HepG2 (cell line): ENCODE measurements around the gene ID3. TPM values are rescaled to one million over a fixed set of nuclear protein-coding genes. Genes with fewer than 3 reads are reported as not detected.

ENCODE experiments used
- ARID5B ChIP-seq: IDR thresholded peaks from 2 replicates; pipeline ENCODE4 v1.4.0; 2020; ENCODE audit warnings: mild to moderate bottlenecking, missing genetic modification reagents
- ATM ChIP-seq: fragments of 450-650 bp; IDR thresholded peaks from 2 replicates; pipeline ENCODE4 v1.7.1; 2017; ENCODE audit warnings: mild to moderate bottlenecking, borderline replicate concordance
- HOXA7 ChIP-seq: sonication (generic); formaldehyde crosslinking; IDR thresholded peaks from 2 replicates; pipeline ENCODE4 v1.8.1; 2022; ENCODE audit warnings: mild to moderate bottlenecking, missing genetic modification reagents, moderate library complexity
- KDM6A ChIP-seq: IDR thresholded peaks from 2 replicates; pipeline ENCODE4 v1.6.1; 2016; ENCODE audit warnings: low read depth
- MXI1 ChIP-seq: IDR thresholded peaks from 3 replicates; pipeline ENCODE4 v1.6.1; 2012; ENCODE audit warnings: low read depth, low read length, inconsistent platforms, borderline replicate concordance
- PRDM4 ChIP-seq: sonication (generic); formaldehyde crosslinking; IDR thresholded peaks from 2 replicates; pipeline ENCODE4 v1.9.0; 2021; ENCODE audit warnings: missing genetic modification reagents, borderline replicate concordance
- SALL1 ChIP-seq: sonication (generic); formaldehyde crosslinking; IDR thresholded peaks from 2 replicates; pipeline ENCODE4 v1.8.0; 2022; ENCODE audit warnings: mild to moderate bottlenecking, missing genetic modification reagents
- ZFP41 ChIP-seq: sonication (generic); formaldehyde crosslinking; IDR thresholded peaks from 2 replicates; pipeline ENCODE4 v1.4.0; 2020; ENCODE audit warnings: mild to moderate bottlenecking, missing genetic modification reagents, borderline replicate concordance
- ZKSCAN5 ChIP-seq: sonication (generic); formaldehyde crosslinking; IDR thresholded peaks from 2 replicates; pipeline ENCODE4 v1.5.1; 2020; ENCODE audit warnings: mild to moderate bottlenecking, missing genetic modification reagents
- ZNF292 ChIP-seq: sonication (generic); formaldehyde crosslinking; IDR thresholded peaks from 2 replicates; pipeline ENCODE4 v1.8.1; 2022; ENCODE audit warnings: mild to moderate bottlenecking, low read depth, missing genetic modification reagents, borderline replicate concordance
- ZNF484 ChIP-seq: sonication (generic); formaldehyde crosslinking; IDR thresholded peaks from 2 replicates; pipeline ENCODE4 v1.5.1; 2020; ENCODE audit warnings: mild to moderate bottlenecking, low read depth, missing genetic modification reagents, borderline replicate concordance
- ZNF792 ChIP-seq: IDR thresholded peaks from 2 replicates; pipeline ENCODE4 v1.6.1; 2016
- ZUFSP ChIP-seq: sonication (generic); formaldehyde crosslinking; IDR thresholded peaks from 2 replicates; pipeline ENCODE4 v1.9.0; 2021; ENCODE audit warnings: missing genetic modification reagents, mild to moderate bottlenecking, borderline replicate concordance
- polyA plus RNA-seq, 8 experiments: library from polyadenylated mRNA; depleted of rRNA in 3 of 8; stranded (reverse) in 7 of 8; unstranded in 1 of 8; fragments of >200 nt; fragmentation: Illumina TruSeq in 4 of 8; extraction: Trizol in 4 of 8; gene quantifications; 2 replicates each; pipeline versions ENCODE4 v1.2.1 to v1.2.3, GENCODE V29; 2011 to 2016; ENCODE audit warnings: low read depth in 4 of 8, missing spikeins in 1 of 8, mixed read lengths in 1 of 8; ENCODE audit not compliant: insufficient read depth in 1 of 8
- total RNA-seq, 5 experiments: library from RNA; depleted of rRNA; stranded (reverse); fragments of >200 nt; fragmentation: Illumina TruSeq; extraction: Trizol; gene quantifications; 2 replicates each; pipeline ENCODE4 v1.2.3, GENCODE V29; 2016; ENCODE audit warnings: low read depth in 1 of 5
- TF ChIP-seq, protein P1 (sequence below): sonication (generic); formaldehyde crosslinking; IDR thresholded peaks from 2 replicates; pipeline ENCODE4 v1.9.0; 2021; ENCODE audit warnings: mild to moderate bottlenecking, missing genetic modification reagents

The ID3 gene
- total and polyA plus RNA-seq, 2 of the 13 experiments (the other 11 are each of a cell fraction or from before 2014, with no cell fraction given), result 64.8 to 115 TPM

GRCh38 chr1:23558140-23558871 lies 995 bp downstream of the ID3 start (continued):
- TF ChIP-seq ARID5B, result peak; percentile 55; the same call in 1 of the 2 replicates
- TF ChIP-seq ZNF484 (CRISPR knock-in tag), result no peak
- TF ChIP-seq, protein P1, sequence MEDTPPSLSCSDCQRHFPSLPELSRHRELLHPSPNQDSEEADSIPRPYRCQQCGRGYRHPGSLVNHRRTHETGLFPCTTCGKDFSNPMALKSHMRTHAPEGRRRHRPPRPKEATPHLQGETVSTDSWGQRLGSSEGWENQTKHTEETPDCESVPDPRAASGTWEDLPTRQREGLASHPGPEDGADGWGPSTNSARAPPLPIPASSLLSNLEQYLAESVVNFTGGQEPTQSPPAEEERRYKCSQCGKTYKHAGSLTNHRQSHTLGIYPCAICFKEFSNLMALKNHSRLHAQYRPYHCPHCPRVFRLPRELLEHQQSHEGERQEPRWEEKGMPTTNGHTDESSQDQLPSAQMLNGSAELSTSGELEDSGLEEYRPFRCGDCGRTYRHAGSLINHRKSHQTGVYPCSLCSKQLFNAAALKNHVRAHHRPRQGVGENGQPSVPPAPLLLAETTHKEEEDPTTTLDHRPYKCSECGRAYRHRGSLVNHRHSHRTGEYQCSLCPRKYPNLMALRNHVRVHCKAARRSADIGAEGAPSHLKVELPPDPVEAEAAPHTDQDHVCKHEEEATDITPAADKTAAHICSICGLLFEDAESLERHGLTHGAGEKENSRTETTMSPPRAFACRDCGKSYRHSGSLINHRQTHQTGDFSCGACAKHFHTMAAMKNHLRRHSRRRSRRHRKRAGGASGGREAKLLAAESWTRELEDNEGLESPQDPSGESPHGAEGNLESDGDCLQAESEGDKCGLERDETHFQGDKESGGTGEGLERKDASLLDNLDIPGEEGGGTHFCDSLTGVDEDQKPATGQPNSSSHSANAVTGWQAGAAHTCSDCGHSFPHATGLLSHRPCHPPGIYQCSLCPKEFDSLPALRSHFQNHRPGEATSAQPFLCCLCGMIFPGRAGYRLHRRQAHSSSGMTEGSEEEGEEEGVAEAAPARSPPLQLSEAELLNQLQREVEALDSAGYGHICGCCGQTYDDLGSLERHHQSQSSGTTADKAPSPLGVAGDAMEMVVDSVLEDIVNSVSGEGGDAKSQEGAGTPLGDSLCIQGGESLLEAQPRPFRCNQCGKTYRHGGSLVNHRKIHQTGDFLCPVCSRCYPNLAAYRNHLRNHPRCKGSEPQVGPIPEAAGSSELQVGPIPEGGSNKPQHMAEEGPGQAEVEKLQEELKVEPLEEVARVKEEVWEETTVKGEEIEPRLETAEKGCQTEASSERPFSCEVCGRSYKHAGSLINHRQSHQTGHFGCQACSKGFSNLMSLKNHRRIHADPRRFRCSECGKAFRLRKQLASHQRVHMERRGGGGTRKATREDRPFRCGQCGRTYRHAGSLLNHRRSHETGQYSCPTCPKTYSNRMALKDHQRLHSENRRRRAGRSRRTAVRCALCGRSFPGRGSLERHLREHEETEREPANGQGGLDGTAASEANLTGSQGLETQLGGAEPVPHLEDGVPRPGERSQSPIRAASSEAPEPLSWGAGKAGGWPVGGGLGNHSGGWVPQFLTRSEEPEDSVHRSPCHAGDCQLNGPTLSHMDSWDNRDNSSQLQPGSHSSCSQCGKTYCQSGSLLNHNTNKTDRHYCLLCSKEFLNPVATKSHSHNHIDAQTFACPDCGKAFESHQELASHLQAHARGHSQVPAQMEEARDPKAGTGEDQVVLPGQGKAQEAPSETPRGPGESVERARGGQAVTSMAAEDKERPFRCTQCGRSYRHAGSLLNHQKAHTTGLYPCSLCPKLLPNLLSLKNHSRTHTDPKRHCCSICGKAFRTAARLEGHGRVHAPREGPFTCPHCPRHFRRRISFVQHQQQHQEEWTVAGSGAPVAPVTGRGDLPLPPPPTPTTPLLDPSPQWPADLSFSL, result no peak
- TF ChIP-seq ZNF292 (CRISPR knock-in tag), result no peak; the same call in 1 of the 2 replicates
- TF ChIP-seq ZKSCAN5 (CRISPR knock-in tag), result no peak
- no peak for TF ChIP-seq ZUFSP (CRISPR knock-in tag)
- no peak for TF ChIP-seq KDM6A
- no peak for TF ChIP-seq ATM
- peak; percentile 85 for TF ChIP-seq SALL1
- TF ChIP-seq HOXA7, result no peak
- TF ChIP-seq ZNF792 (CRISPR knock-in tag), result 0 out of 2 replicates have a peak, but pooled peaks have one; percentile 40
- no peak; the same call in 1 of the 2 replicates for TF ChIP-seq ZFP41
- TF ChIP-seq MXI1, result no peak; the same call in 2 of the 3 replicates
- TF ChIP-seq PRDM4 (CRISPR knock-in tag), result no peak
